ENCODE measurements around the gene ABI3BP. TPM values are rescaled to one million over a fixed set of nuclear protein-coding genes. Genes with fewer than 3 reads are reported as not detected.

ABI3BP gene
- total RNA-seq, 4 donors from 2014 or later = 6.2 to 68.7 (median 18.8) TPM

- no peaks in the 10 kb centered on the region for H3K27me3 ChIP-seq
- intact Hi-C loops (cut with DNase I) = no loop called here
- no peak overlapping the region for H3K4me3 ChIP-seq
- no peak for TF ChIP-seq CTCF (IDR thresholded peaks at IDR 0.05)
- no peak for TF ChIP-seq POLR2A (IDR thresholded peaks at IDR 0.05)
- H3K27ac ChIP-seq = no peak overlapping the region
- no peak for DNase-seq
- no peaks in the 10 kb centered on the region for H3K9me3 ChIP-seq
- H3K4me1 ChIP-seq = no peaks in the 10 kb centered on the region
- H3K36me3 ChIP-seq = no peaks in the 10 kb centered on the region
- 84 to 89% methylated on average over 2 of the region's 2 CpGs for WGBS, 2 donors
Measured at GRCh38 chr3:100999160-100999559, 5.9 kb upstream of the ABI3BP start.

- Histone ChIP-seq H3K27ac (no peak overlapping the region), H3K4me1 (peaks cover 0 to 42% (median 10%) of the 10 kb centered on the region in 3 donors)
- no peak for TF ChIP-seq CTCF (IDR thresholded peaks at IDR 0.05)
- TF ChIP-seq POLR2A (IDR thresholded peaks at IDR 0.05) = no peak
Measured at GRCh38 chr3:100994809-100995208, 1.6 kb upstream of the ABI3BP start.

DNA sequence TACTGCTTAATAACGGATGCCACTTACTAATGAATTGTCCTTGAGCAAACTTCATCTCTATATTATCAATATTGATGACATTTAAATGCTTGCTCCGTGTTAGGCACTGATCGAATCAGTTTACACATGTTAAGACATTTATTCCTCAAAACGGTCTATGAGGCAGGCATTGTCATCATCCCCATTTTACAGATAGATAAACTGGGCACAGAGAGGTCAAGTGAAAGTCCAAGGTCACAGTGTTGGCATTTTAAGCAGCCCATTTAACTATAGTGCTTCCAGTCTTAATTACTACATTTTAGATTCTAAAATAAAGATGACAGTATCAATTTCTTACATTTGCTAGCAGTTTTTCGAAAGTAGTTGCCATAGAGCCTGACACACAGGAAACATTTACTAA is 966 bp upstream of the ABI3BP start:
- Histone ChIP-seq H3K9me3 (no peaks in the 10 kb centered on the region), H3K4me1 (peaks cover 0 to 48% (median 13%) of the 10 kb centered on the region in 3 donors), H3K4me3 (no peak overlapping the region), H3K36me3 (no peaks in the 10 kb centered on the region), H3K27me3 (no peaks in the 10 kb centered on the region), H3K27ac (peak overlapping the region in 3 of 4 donors; percentile 6 to 82 (median 78))
- TF ChIP-seq CTCF (IDR thresholded peaks at IDR 0.05) (no peak), POLR2A (IDR thresholded peaks at IDR 0.05) (no peak)
- 69 to 74% methylated on average over 5 of the region's 5 CpGs for WGBS, 2 donors
- intact Hi-C loops (cut with DNase I) = no loop called here
- DNase-seq = no peak

More at GRCh38 chr3:100994809-100995208, 1.6 kb upstream of the ABI3BP start:
- no peaks in the 10 kb centered on the region for H3K9me3 ChIP-seq
- no peak overlapping the region for H3K4me3 ChIP-seq
- WGBS, 2 donors = 55 to 71% methylated on average over 2 of the region's 2 CpGs
- DNase-seq = no peak
- H3K27me3 ChIP-seq = no peaks in the 10 kb centered on the region
- H3K36me3 ChIP-seq = no peaks in the 10 kb centered on the region
- intact Hi-C loops (cut with DNase I) = no loop called here

DNA sequence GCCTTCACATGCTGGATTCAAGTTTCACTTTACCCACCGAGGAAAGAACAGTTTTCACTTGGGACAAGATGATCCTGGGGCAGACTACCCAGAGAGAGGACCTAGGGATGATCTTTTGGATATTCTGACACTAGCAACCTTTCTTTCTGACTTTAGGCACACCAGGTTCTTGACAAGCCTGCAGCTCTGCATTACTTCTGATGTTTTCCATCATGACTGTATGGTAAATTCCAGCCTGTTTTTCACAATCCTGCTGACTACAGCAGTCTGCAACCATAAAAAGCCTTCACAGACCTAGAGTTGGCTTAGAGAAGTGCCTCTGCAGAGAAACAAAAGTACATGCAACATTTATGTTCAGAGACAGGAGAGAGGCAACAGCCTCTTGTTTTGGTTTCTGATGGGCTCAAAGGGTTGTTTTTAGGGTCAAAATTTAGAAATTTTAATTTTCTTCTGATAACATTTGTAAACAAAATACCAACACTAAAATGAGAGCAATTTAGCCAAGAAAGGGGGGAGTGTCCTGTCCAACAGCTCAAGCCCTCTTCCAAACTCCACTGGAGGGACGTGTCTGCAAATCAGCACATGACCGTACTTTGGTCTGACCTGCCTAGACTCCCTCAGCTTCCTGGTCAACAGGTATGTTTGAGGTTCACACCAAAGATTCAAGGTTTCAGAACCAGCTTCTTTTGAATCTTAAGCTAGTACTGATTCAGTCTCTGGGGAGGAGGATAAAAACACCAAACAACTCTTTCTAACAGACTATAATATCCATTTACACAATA is 799 bp downstream of the ABI3BP start:
- H3K4me3 ChIP-seq = peak overlapping the region in 3 of 4 donors; percentile 37 to 61 (median 40)
- TF ChIP-seq CTCF (IDR thresholded peaks at IDR 0.05) (peak in 1 of 6 experiments; percentile 10), POLR2A (IDR thresholded peaks at IDR 0.05) (no peak)
- intact Hi-C loops (cut with DNase I) = no loop called here
- DNase-seq = no peak
- WGBS, 2 donors = 13 to 34% methylated on average over 3 of the region's 3 CpGs
- no peaks in the 10 kb centered on the region for H3K9me3 ChIP-seq
- peak overlapping the region; percentile 28 to 82 (median 77) for H3K27ac ChIP-seq
- no peaks in the 10 kb centered on the region for H3K27me3 ChIP-seq
- no peaks in the 10 kb centered on the region for H3K36me3 ChIP-seq
- H3K4me1 ChIP-seq = peaks cover 0 to 65% (median 13%) of the 10 kb centered on the region in 3 donors

- 33 to 44% methylated on average over 1 of the region's 1 CpG for WGBS, 2 donors
Measured at GRCh38 chr3:100988080-100988479, 5.1 kb downstream of the ABI3BP start.

More at GRCh38 chr3:100988080-100988479, 5.1 kb downstream of the ABI3BP start:
- no peaks in the 10 kb centered on the region for H3K9me3 ChIP-seq
- no peak overlapping the region for H3K4me3 ChIP-seq
- H3K36me3 ChIP-seq = no peaks in the 10 kb centered on the region
- H3K4me1 ChIP-seq = peaks cover 0 to 60% (median 13%) of the 10 kb centered on the region in 3 donors
- no peak for TF ChIP-seq POLR2A (IDR thresholded peaks at IDR 0.05)
- no peak for TF ChIP-seq CTCF (IDR thresholded peaks at IDR 0.05)
- DNase-seq = no peak
- no peak overlapping the region for H3K27ac ChIP-seq
- intact Hi-C loops (cut with DNase I) = no loop called here
- H3K27me3 ChIP-seq = no peaks in the 10 kb centered on the region
